ENCODE data around the gene PLOD3.

- no peak for TF ChIP-seq EZH2 (IDR thresholded peaks at IDR 0.05; ENCODE audit: insufficient read depth, poor library complexity, severe bottlenecking)
- no peak for TF ChIP-seq EZH2phosphoT487 (IDR thresholded peaks at IDR 0.05; ENCODE audit: insufficient read depth, low read depth)
These were observed 32.0 kb downstream of the PLOD3 start for GRCh38 chr7:101185258-101185839.

All from GM23248 (cell line).